A549 treated with GW870086 at 1 μM for 4 hours (cell line): ENCODE measurements around the gene ZFY. TPM values are rescaled to one million over a fixed set of nuclear protein-coding genes. Genes with fewer than 3 reads are reported as not detected.

Source experiments
- total RNA-seq: library from RNA; stranded (reverse); fragments of 200-300 nt; extraction: Qiagen RNA extraction; gene quantifications from 5 replicates; pipeline ENCODE4 v1.2.3, GENCODE V29; 2022; ENCODE audit warnings: low read depth

The ZFY gene
- 3.6 to 4.7 TPM (median 3.8 TPM) in 5 replicates for total RNA-seq

DNA sequence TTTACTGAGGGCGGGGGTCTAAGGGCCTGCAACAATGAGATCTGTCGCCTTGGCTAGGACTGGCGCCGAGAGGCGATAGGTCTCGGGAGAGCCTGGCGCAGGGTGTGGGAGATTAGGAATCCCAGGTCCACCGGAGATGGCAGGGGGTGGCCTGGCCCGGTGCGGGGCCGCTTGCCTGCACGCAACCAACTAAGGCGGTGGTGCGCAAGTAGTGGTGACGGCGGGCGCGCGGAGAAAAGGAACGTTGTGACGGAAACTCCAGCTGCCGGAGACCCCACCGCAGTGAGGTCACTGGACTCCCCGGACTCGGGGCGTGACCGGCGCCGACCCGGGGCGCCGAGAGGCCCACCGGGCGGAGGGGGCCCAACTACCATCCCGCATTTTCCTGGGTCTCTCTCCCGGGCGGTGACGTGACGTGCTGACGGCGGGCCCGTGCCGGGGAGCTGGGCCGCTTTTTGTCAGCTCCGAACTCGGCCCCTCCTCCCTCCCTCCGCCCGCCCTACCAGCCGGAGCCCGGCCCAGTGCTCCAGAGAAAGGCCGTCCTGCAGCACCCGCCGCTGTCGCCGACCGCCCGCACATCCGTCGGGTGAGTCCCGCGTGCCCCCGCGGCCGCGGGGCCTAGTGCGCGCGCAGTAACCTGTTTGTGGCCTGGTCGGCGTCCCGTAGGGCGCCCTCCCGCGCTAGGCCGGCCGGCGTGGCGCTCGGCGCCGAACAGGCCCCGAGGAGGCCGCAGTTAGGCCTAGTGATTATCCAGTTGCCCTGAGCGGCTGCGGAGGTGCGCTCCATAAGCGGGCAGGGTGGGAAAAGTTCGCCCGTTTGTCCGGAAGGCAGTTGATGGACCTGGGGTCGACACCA is at the start of gene ZFY:
TSS of gene ZFY (plus strand) at position 521 of the 855 bp plus-strand sequence. CDS start 18,556 bp downstream, outside the sequence.

Other genes with a start within 250 kb of the ZFY start
- not detected in 5 replicates for gene SRY, start 147.7 kb upstream of the ZFY start, total RNA-seq
- 263 to 299 TPM (median 293 TPM) in 5 replicates for gene RPS4Y1, start 93.8 kb upstream of the ZFY start, total RNA-seq